Panc1 (cell line): ENCODE data around the gene DHRS13.

Source experiments
- POLR2AphosphoS5 ChIP-seq: IDR thresholded peaks from 2 replicates; pipeline ENCODE4 v1.6.1; 2012; ENCODE audit warnings: mild to moderate bottlenecking, low read depth, low read length, moderate library complexity
- SIN3A ChIP-seq: IDR thresholded peaks from 2 replicates; pipeline ENCODE4 v1.6.1; 2012; ENCODE audit warnings: low read depth, mild to moderate bottlenecking, low read length, moderate library complexity, borderline replicate concordance; ENCODE audit not compliant: insufficient read depth
- TCF7L2 ChIP-seq: IDR thresholded peaks from 2 replicates; pipeline ENCODE4 v1.6.1; 2011; ENCODE audit warnings: mild to moderate bottlenecking, low read depth, low read length, inconsistent platforms
- TF ChIP-seq, protein P1 (sequence below): fragments of 450-650 bp; IDR thresholded peaks from 2 replicates; pipeline ENCODE4 v1.5.1; 2017; ENCODE audit warnings: mild to moderate bottlenecking
- TF ChIP-seq, protein P2 (sequence below), 2 experiments: IDR thresholded peaks; 2 replicates each; pipeline ENCODE4 v1.6.1; 2011 to 2012; ENCODE audit warnings: low read depth in 2 of 2, control low read depth in 1 of 2, low read length in 1 of 2, mild to moderate bottlenecking in 1 of 2, moderate library complexity in 1 of 2; ENCODE audit not compliant: insufficient read depth in 1 of 2

DNA sequence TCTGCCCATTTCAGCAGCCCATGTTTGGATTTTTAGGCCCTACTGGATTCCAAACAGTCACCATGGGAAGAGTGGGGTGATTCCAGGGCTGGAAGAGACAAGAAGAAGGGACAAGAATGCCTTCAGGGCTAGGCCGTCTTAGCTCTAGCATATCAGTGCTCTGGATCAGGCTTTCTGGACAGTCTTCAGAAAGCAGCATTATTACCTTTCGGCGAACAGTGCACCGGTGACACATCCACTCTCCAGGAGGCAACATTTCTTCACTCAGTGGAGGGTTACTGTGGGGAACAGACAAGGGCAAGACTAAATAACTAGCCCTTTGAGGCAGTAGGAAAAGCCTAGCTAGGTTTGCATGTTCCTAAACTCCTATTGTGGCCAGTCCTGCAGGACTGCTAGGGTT, 23.9 kb upstream of the DHRS13 start:
- TF ChIP-seq, protein P1, sequence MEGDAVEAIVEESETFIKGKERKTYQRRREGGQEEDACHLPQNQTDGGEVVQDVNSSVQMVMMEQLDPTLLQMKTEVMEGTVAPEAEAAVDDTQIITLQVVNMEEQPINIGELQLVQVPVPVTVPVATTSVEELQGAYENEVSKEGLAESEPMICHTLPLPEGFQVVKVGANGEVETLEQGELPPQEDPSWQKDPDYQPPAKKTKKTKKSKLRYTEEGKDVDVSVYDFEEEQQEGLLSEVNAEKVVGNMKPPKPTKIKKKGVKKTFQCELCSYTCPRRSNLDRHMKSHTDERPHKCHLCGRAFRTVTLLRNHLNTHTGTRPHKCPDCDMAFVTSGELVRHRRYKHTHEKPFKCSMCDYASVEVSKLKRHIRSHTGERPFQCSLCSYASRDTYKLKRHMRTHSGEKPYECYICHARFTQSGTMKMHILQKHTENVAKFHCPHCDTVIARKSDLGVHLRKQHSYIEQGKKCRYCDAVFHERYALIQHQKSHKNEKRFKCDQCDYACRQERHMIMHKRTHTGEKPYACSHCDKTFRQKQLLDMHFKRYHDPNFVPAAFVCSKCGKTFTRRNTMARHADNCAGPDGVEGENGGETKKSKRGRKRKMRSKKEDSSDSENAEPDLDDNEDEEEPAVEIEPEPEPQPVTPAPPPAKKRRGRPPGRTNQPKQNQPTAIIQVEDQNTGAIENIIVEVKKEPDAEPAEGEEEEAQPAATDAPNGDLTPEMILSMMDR, result no peak
- TF ChIP-seq TCF7L2 (no peak), POLR2AphosphoS5 (no peak), SIN3A (no peak)
- TF ChIP-seq, protein P2, sequence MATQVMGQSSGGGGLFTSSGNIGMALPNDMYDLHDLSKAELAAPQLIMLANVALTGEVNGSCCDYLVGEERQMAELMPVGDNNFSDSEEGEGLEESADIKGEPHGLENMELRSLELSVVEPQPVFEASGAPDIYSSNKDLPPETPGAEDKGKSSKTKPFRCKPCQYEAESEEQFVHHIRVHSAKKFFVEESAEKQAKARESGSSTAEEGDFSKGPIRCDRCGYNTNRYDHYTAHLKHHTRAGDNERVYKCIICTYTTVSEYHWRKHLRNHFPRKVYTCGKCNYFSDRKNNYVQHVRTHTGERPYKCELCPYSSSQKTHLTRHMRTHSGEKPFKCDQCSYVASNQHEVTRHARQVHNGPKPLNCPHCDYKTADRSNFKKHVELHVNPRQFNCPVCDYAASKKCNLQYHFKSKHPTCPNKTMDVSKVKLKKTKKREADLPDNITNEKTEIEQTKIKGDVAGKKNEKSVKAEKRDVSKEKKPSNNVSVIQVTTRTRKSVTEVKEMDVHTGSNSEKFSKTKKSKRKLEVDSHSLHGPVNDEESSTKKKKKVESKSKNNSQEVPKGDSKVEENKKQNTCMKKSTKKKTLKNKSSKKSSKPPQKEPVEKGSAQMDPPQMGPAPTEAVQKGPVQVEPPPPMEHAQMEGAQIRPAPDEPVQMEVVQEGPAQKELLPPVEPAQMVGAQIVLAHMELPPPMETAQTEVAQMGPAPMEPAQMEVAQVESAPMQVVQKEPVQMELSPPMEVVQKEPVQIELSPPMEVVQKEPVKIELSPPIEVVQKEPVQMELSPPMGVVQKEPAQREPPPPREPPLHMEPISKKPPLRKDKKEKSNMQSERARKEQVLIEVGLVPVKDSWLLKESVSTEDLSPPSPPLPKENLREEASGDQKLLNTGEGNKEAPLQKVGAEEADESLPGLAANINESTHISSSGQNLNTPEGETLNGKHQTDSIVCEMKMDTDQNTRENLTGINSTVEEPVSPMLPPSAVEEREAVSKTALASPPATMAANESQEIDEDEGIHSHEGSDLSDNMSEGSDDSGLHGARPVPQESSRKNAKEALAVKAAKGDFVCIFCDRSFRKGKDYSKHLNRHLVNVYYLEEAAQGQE (IDR thresholded peaks at IDR 0.05; ENCODE audit: insufficient read depth in 1 of 2, low read depth in 2 of 2, low read length in 1 of 2), result no peak
